ENCODE data around the gene SUMO3. TPM values are rescaled to one million over a fixed set of nuclear protein-coding genes. Genes with fewer than 3 reads are reported as not detected.
A peak's percentile ranks its signal among the peaks of the same experiment; 100 is the strongest.

SUMO3 gene
- total and polyA plus RNA-seq, 2 experiments from 2014 or later, result 89.8 to 95.9 TPM

DNA sequence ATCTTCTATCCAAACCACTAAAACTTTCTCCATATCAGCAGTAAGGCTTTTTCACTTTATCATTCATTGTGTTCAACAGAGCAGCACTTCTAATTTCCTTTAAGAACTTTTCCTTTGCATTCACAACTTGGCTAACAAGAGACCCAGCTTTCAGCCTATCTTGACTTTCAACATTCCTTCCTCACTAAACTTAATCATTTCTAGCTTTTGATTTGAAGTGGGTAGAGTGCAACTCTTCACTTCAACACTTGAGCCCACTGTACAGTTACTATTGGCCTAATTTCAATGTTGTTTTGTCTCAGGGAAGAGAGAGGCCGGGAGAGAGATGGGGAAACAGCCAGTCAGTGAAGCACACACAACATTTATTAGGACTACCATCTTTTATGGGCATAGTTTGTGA lies 18.2 kb downstream of the SUMO3 start:
- H3K27ac ChIP-seq, result no peak overlapping the region
- TF ChIP-seq, protein P1, sequence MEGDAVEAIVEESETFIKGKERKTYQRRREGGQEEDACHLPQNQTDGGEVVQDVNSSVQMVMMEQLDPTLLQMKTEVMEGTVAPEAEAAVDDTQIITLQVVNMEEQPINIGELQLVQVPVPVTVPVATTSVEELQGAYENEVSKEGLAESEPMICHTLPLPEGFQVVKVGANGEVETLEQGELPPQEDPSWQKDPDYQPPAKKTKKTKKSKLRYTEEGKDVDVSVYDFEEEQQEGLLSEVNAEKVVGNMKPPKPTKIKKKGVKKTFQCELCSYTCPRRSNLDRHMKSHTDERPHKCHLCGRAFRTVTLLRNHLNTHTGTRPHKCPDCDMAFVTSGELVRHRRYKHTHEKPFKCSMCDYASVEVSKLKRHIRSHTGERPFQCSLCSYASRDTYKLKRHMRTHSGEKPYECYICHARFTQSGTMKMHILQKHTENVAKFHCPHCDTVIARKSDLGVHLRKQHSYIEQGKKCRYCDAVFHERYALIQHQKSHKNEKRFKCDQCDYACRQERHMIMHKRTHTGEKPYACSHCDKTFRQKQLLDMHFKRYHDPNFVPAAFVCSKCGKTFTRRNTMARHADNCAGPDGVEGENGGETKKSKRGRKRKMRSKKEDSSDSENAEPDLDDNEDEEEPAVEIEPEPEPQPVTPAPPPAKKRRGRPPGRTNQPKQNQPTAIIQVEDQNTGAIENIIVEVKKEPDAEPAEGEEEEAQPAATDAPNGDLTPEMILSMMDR (IDR thresholded peaks at IDR 0.05; ENCODE audit: low read depth, low read length), result no peak
- no peak for DNase-seq (ENCODE audit: low read depth in 1 of 2, low spot score in 1 of 2)
- no peak overlapping the region for H3K4me3 ChIP-seq
- no peaks in the 10 kb centered on the region for H3K9me3 ChIP-seq (ENCODE audit: low read depth)
- H3K27me3 ChIP-seq, result no peaks in the 10 kb centered on the region
- H3K36me3 ChIP-seq, result no peaks in the 10 kb centered on the region
- H3K4me1 ChIP-seq (ENCODE audit: low read depth), result peaks cover 26% of the 10 kb centered on the region

DNA sequence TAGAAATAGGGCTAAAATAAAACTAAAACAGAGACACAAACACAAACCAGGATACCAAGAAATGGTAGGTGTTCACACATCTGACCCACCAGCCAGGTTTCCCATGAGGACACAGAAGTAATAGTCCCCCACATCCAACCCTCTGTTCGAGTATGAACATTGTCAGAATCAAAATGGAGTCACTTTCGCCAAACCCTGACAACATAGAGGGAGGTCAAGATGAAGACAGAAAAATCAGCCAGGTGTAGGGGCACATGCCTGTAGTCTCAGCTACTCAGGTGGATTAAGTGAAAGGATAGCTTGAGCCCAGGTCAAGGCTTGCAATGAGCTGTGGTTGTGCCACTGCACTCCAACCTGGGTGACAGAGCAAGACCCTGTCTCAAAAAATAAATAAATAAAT lies 20.1 kb downstream of the SUMO3 start:
- H3K27me3 ChIP-seq, result no peaks in the 10 kb centered on the region
- H3K27ac ChIP-seq, result no peak overlapping the region
- H3K36me3 ChIP-seq, result no peaks in the 10 kb centered on the region
- peaks cover 21% of the 10 kb centered on the region for H3K4me1 ChIP-seq (ENCODE audit: low read depth)
- no peak overlapping the region for H3K4me3 ChIP-seq
- no peak for DNase-seq (ENCODE audit: low read depth in 1 of 2, low spot score in 1 of 2)
- TF ChIP-seq, protein P1 (IDR thresholded peaks at IDR 0.05; ENCODE audit: low read depth, low read length), result no peak
- H3K9me3 ChIP-seq (ENCODE audit: low read depth), result no peaks in the 10 kb centered on the region

DNA sequence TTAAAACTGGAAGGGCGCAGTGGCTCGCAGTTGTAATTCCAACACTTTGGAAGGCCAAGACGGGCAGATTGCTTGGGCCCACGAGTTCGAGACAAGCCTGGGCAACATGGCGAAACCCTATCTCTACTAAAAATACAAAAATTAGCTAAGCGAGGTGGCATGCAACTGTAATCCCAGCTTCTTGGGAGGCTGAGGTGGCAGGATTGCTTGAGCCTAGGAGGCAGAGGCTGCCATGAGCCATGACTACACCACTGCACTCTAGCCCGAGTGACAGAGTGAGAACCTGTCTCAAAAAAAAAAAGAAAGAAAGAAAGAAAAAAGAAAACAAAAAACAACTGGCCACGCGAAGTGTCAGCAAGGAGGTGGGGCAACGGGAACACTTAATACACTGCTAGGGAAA lies 22.5 kb downstream of the SUMO3 start:
- Histone ChIP-seq H3K27me3 (no peaks in the 10 kb centered on the region), H3K9me3 (ENCODE audit: low read depth) (no peaks in the 10 kb centered on the region), H3K36me3 (no peaks in the 10 kb centered on the region), H3K4me3 (no peak overlapping the region), H3K27ac (no peak overlapping the region), H3K4me1 (ENCODE audit: low read depth) (peaks cover 15% of the 10 kb centered on the region)
- no peak for DNase-seq (ENCODE audit: low read depth in 1 of 2, low spot score in 1 of 2)
- TF ChIP-seq, protein P1 (IDR thresholded peaks at IDR 0.05; ENCODE audit: low read depth, low read length), result no peak

DNA sequence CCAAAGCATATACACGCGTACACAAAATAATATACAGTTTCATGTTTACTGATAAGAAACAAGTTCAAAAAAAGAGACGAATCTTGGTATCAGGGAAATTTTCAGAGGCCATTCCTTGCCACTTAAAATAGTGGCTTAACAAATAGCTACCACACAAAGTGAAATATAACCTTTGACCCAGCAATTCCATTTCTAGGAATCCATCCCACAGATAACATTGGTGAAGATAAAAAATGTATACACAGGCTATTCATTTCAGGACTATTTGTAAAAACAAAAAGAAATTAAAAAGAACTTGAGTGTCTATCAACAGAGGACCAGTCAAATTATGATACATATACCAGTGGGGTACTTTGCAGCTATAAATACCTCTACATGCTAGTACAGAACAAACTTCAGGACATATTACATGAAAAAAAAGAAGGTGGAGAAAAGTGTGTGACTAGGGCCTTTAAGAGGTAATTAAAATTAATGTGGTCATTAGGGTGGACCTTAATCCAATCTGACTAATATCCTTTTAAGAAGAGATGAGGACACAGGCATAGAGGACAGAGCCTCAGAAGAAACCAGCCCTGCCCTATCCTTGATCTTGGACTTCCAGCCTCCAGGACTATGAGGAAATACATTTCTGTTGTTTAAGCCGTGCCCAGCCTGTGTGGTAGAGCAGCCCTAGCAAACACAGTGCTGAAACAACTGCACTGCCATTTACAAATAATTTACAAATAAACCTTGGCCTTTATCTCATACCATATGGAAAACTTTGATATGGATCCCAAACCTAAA lies 24.1 kb downstream of the SUMO3 start:
- TF ChIP-seq, protein P1 (IDR thresholded peaks at IDR 0.05; ENCODE audit: low read depth, low read length), result no peak
- no peaks in the 10 kb centered on the region for H3K36me3 ChIP-seq
- no peaks in the 10 kb centered on the region for H3K9me3 ChIP-seq (ENCODE audit: low read depth)
- peaks cover 9% of the 10 kb centered on the region for H3K4me1 ChIP-seq (ENCODE audit: low read depth)
- no peak for DNase-seq (ENCODE audit: low read depth in 1 of 2, low spot score in 1 of 2)
- H3K27me3 ChIP-seq, result no peaks in the 10 kb centered on the region
- no peak overlapping the region for H3K4me3 ChIP-seq
- H3K27ac ChIP-seq, result no peak overlapping the region

DNA sequence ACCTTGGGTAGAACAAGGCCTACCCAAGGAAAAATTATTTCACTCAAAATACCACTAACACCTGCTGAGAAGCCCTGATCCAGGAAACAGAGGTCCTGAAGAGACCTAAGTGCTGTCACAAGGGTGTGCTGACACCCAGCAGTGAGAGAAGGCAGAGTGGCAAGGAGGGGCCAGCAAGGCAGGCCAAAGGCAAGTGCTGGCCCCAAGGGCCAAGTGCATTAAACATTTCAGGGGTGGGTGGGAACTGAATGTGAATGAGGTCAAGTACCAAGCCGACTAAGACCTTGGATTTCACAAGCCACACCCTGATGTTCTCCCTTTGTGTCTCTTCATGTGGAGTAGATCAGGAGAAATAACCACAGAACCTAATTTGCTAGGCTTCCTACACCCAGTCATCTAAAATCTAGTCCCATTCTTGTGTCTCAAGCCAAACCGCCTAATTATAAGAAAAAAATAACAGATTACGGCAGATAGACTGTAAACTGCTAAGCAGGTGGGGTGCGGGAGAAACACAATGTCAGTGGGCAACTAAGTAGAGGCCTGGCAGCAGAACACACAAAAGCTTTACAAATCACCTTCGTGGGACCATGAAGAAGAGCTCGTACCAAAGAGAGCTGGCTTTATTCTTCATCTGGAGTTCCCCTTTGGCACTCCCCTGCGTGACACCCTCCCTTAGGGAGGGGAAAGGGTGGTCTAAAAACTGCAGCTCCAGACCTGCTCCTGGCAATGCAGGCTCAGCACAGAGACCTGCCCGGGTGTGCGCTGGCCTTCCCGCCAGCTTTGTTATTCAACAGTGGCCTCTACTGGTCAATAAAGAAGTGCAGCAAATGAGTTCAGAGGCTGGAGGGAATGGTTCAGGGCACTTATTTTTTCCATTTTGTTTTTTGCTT lies 24.9 kb downstream of the SUMO3 start:
- DNase-seq (ENCODE audit: low read depth in 1 of 2, low spot score in 1 of 2), result peak; percentile 72 to 85
- H3K4me3 ChIP-seq, result no peak overlapping the region
- H3K27ac ChIP-seq, result no peak overlapping the region
- peaks cover 9% of the 10 kb centered on the region for H3K4me1 ChIP-seq (ENCODE audit: low read depth)
- no peaks in the 10 kb centered on the region for H3K36me3 ChIP-seq
- H3K27me3 ChIP-seq, result no peaks in the 10 kb centered on the region
- no peaks in the 10 kb centered on the region for H3K9me3 ChIP-seq (ENCODE audit: low read depth)
- TF ChIP-seq, protein P1 (IDR thresholded peaks at IDR 0.05; ENCODE audit: low read depth, low read length), result peak; percentile 82
